ENCODE data around the gene HS3ST3A1. TPM values are rescaled to one million over a fixed set of nuclear protein-coding genes. Genes with fewer than 3 reads are reported as not detected.
"Not testable (repeated sequence)": the region's sequence is repeated elsewhere in the genome, so short reads cannot be mapped to it uniquely, and the experiment has no call there.

Gene HS3ST3A1
- total and polyA plus RNA-seq, 4 donors = 0.40 to 6.5 (median 2.5) TPM

DNA sequence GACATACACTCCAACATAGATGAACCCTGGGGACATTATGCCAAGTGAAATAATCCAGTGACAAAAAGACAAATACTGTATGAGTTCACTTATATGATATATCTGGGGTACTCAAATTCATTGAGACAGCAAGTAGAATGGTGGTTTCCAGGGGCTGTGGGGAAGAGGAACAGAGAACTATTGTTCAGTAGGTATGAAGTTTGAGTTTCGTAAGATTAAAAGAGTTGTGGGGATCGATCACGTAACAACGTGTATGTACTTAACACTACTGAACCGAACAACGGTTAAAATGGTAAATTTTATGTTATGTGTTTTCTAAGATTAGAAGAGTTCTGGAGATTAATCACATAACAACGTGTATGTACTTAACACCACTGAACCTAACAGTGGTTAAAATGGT is 100.8 kb downstream of the HS3ST3A1 start:
- Histone ChIP-seq H3K4me3 (ENCODE audit: low read depth in 1 of 3, low read length in 3 of 3) (no peak overlapping the region), H3K9ac (ENCODE audit: low read depth in 1 of 2, low read length in 2 of 2) (no peak overlapping the region), H3K36me3 (ENCODE audit: control insufficient read depth in 4 of 4, insufficient read depth in 3 of 4, low read depth in 1 of 4, low read length in 3 of 4) (no peaks in the 10 kb centered on the region), H3K27me3 (ENCODE audit: control insufficient read depth in 4 of 4, insufficient read depth in 4 of 4, low read length in 3 of 4) (peaks cover 0 to 2% (median 0%) of the 10 kb centered on the region in 4 donors), H3K27ac (ENCODE audit: low read depth in 1 of 2, low read length in 2 of 2) (no peak overlapping the region), H3K4me1 (ENCODE audit: control insufficient read depth in 4 of 4, insufficient read depth in 4 of 4, low read length in 3 of 4) (no peaks in the 10 kb centered on the region), H3K9me3 (ENCODE audit: control insufficient read depth in 4 of 4, low read length in 3 of 4) (no peaks in the 10 kb centered on the region)
- WGBS = 92% methylated on average over 7 of the region's 7 CpGs
- TF ChIP-seq, protein P1, sequence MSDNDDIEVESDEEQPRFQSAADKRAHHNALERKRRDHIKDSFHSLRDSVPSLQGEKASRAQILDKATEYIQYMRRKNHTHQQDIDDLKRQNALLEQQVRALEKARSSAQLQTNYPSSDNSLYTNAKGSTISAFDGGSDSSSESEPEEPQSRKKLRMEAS (IDR thresholded peaks at IDR 0.05) = no peak
- no peak for DNase-seq (ENCODE audit: low spot score)

DNA sequence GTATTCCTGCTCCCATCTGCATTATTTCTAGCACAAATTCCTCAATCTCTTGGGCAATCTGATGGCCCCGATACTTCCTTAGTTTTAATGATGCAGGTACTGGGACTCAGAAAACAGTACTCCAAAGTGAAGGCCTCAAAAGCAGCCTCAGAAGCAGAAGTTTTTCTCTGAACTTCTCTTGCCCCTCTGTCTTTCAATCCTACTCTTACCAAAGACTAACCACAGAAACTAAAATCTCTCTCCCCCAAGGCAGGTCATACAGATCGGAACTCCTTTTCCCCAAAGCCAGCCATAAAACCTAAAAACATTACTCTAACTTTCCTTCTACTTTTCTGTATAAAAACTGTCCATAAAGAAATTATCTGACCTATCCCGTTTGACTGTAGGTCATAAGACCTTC is 103.5 kb downstream of the HS3ST3A1 start:
- no peak for DNase-seq (ENCODE audit: low spot score)
- H3K4me3 ChIP-seq (ENCODE audit: low read depth in 1 of 3, low read length in 3 of 3) = no peak overlapping the region
- TF ChIP-seq HNF4G (IDR thresholded peaks at IDR 0.05) (no peak), NR2F2 (IDR thresholded peaks at IDR 0.05) (no peak), YY1 (IDR thresholded peaks at IDR 0.05) (no peak), FOXA2 (IDR thresholded peaks at IDR 0.05) (no peak), SP1 (IDR thresholded peaks at IDR 0.05) (no peak), RXRA (IDR thresholded peaks at IDR 0.05) (no peak), HNF4A (conservative IDR thresholded peaks at IDR 0.05) (no peak), JUND (IDR thresholded peaks at IDR 0.05) (no peak), TAF1 (conservative IDR thresholded peaks at IDR 0.05) (no peak), GABPA (IDR thresholded peaks at IDR 0.05 in 1 of 2, conservative IDR thresholded peaks at IDR 0.05 in 1 of 2) (no peak), RAD21 (IDR thresholded peaks at IDR 0.05) (no peak), EGR1 (IDR thresholded peaks at IDR 0.05; ENCODE audit: low read depth in 2 of 2) (no peak)
- TF ChIP-seq, protein P2, sequence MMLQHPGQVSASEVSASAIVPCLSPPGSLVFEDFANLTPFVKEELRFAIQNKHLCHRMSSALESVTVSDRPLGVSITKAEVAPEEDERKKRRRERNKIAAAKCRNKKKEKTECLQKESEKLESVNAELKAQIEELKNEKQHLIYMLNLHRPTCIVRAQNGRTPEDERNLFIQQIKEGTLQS (IDR thresholded peaks at IDR 0.05) = no peak
- TF ChIP-seq, protein P3, sequence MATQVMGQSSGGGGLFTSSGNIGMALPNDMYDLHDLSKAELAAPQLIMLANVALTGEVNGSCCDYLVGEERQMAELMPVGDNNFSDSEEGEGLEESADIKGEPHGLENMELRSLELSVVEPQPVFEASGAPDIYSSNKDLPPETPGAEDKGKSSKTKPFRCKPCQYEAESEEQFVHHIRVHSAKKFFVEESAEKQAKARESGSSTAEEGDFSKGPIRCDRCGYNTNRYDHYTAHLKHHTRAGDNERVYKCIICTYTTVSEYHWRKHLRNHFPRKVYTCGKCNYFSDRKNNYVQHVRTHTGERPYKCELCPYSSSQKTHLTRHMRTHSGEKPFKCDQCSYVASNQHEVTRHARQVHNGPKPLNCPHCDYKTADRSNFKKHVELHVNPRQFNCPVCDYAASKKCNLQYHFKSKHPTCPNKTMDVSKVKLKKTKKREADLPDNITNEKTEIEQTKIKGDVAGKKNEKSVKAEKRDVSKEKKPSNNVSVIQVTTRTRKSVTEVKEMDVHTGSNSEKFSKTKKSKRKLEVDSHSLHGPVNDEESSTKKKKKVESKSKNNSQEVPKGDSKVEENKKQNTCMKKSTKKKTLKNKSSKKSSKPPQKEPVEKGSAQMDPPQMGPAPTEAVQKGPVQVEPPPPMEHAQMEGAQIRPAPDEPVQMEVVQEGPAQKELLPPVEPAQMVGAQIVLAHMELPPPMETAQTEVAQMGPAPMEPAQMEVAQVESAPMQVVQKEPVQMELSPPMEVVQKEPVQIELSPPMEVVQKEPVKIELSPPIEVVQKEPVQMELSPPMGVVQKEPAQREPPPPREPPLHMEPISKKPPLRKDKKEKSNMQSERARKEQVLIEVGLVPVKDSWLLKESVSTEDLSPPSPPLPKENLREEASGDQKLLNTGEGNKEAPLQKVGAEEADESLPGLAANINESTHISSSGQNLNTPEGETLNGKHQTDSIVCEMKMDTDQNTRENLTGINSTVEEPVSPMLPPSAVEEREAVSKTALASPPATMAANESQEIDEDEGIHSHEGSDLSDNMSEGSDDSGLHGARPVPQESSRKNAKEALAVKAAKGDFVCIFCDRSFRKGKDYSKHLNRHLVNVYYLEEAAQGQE (IDR thresholded peaks at IDR 0.05) = no peak
- TF ChIP-seq, protein P4, sequence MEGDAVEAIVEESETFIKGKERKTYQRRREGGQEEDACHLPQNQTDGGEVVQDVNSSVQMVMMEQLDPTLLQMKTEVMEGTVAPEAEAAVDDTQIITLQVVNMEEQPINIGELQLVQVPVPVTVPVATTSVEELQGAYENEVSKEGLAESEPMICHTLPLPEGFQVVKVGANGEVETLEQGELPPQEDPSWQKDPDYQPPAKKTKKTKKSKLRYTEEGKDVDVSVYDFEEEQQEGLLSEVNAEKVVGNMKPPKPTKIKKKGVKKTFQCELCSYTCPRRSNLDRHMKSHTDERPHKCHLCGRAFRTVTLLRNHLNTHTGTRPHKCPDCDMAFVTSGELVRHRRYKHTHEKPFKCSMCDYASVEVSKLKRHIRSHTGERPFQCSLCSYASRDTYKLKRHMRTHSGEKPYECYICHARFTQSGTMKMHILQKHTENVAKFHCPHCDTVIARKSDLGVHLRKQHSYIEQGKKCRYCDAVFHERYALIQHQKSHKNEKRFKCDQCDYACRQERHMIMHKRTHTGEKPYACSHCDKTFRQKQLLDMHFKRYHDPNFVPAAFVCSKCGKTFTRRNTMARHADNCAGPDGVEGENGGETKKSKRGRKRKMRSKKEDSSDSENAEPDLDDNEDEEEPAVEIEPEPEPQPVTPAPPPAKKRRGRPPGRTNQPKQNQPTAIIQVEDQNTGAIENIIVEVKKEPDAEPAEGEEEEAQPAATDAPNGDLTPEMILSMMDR (IDR thresholded peaks at IDR 0.05; ENCODE audit: low read depth, low read length, missing input control) = no peak
- H3K36me3 ChIP-seq (ENCODE audit: control insufficient read depth in 4 of 4, insufficient read depth in 3 of 4, low read depth in 1 of 4, low read length in 3 of 4) = no peaks in the 10 kb centered on the region
- H3K9ac ChIP-seq (ENCODE audit: low read depth in 1 of 2, low read length in 2 of 2) = no peak overlapping the region
- no peaks in the 10 kb centered on the region for H3K9me3 ChIP-seq (ENCODE audit: control insufficient read depth in 4 of 4, low read length in 3 of 4)
- 79% methylated on average over 3 of the region's 3 CpGs for WGBS
- no peaks in the 10 kb centered on the region for H3K4me1 ChIP-seq (ENCODE audit: control insufficient read depth in 4 of 4, insufficient read depth in 4 of 4, low read length in 3 of 4)
- no peak overlapping the region for H3K27ac ChIP-seq (ENCODE audit: low read depth in 1 of 2, low read length in 2 of 2)
- H3K27me3 ChIP-seq (ENCODE audit: control insufficient read depth in 4 of 4, insufficient read depth in 4 of 4, low read length in 3 of 4) = peaks cover 0 to 2% (median 0%) of the 10 kb centered on the region in 4 donors

DNA sequence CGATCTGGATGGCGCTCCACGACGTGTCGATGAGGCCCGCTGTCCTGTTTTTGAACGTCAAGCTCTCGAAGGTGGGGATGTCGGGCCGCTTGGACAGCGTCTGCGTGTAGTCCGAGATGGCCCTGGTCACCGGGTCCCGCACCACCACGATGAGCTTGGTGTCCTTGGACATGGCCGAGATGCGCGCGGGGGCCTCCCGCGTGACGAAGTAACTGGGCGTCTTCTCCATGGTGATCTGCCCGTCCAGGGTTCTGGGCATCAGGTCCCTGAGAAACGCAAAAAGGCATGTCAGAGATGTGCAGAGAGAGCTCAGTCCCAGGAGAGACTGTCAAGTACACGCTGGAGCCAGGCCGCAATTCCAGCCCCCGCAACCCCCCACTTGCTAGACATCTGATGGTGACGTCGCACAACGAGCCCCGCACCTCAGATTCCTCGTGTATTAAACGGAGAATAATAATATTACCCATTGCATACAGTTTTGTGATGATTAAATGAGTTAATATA is 105.1 kb downstream of the HS3ST3A1 start:
- H3K27me3 ChIP-seq (ENCODE audit: control insufficient read depth in 4 of 4, insufficient read depth in 4 of 4, low read length in 3 of 4); H3K9me3 ChIP-seq (ENCODE audit: control insufficient read depth in 4 of 4, low read length in 3 of 4); DNase-seq (ENCODE audit: low spot score); H3K27ac ChIP-seq (ENCODE audit: low read depth in 1 of 2, low read length in 2 of 2); H3K9ac ChIP-seq (ENCODE audit: low read depth in 1 of 2, low read length in 2 of 2); H3K4me3 ChIP-seq (ENCODE audit: low read depth in 1 of 3, low read length in 3 of 3); H3K4me1 ChIP-seq (ENCODE audit: control insufficient read depth in 4 of 4, insufficient read depth in 4 of 4, low read length in 3 of 4); H3K36me3 ChIP-seq (ENCODE audit: control insufficient read depth in 4 of 4, insufficient read depth in 3 of 4, low read depth in 1 of 4, low read length in 3 of 4): not testable (repeated sequence)
- WGBS = 96% methylated on average over 24 of the region's 35 CpGs
